ENCODE measurements around the gene BCKDHB.

GRCh38 chr6:80380566-80380965, 274.1 kb downstream of the BCKDHB start:
- TF ChIP-seq CTCF (IDR thresholded peaks at IDR 0.05 in 4 of 5, conservative IDR thresholded peaks at IDR 0.05 in 1 of 5), result no peak
- TF ChIP-seq POLR2A (IDR thresholded peaks at IDR 0.05), result no peak

All from gastrocnemius medialis (tissue), 4 donors.